ENCODE measurements around the gene RINL. TPM values are rescaled to one million over a fixed set of nuclear protein-coding genes. Genes with fewer than 3 reads are reported as not detected.

RINL gene
- total RNA-seq, 2 experiments from 2014 or later = 92.6 to 100.0 TPM

DNA sequence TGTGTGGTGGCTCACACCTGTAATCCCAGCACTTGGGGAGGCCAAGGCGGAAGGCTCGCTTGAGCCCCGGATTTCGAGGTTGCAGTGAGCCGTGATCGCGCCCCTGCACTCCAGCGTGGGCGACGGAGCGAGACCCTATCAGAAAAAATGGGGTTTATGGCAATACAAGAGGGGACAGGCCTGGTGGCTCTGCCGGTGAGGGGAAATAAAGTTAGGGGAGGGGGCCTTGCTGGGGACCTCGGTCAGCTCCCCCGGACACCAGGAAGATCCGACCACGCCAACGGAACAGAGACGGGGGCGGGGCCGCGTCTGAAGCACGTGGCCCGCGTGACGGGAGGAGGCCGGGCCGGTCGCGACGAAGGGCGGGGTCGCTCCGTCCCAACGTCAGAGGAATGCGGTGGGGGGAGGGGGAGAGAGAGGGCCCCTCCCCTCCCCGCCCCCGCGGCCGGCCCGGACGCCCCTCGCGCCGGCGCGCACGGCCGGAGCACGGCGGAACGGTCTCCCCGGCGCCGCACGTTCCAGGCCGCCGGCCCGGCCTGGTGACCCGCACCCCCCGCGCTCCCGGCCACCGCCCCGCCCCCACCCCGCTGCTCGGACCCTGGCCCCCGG, 26.3 kb downstream of the RINL start:
- peak; percentile 94 for DNase-seq
- Mint-ChIP-seq H3K4me3 (peak overlapping the region; percentile 97), H3K36me3 (peaks cover 28% of the 10 kb centered on the region), H3K27me3 (no peaks in the 10 kb centered on the region), H3K4me1 (ENCODE audit: low read depth) (peaks cover 33% of the 10 kb centered on the region), H3K27ac (peak overlapping the region; percentile 97), H3K9me3 (no peaks in the 10 kb centered on the region)
- ChIA-PET POLR2A (interaction anchor here (0.7 to 3.2 kb wide), 11 partner anchors 9 to 449 kb away, joined by 3 to 24 read pairs (median 5); partner anchors contain the start of genes ECH1 and FAM98C), CTCF (interaction anchor here (2.8 to 3.2 kb wide), 2 partner anchors 18 to 79 kb away, joined by 12 to 15 read pairs; partner anchors contain the start of genes MRPS12 and SARS2)
- intact Hi-C loops (cut with micrococcal nuclease) = loop anchor here (1.0 to 5.0 kb wide), 7 partner anchors 18 to 551 kb away; partner anchors contain the start of genes ACTN4, FAM98C, RASGRP4 and SAMD4B

DNA sequence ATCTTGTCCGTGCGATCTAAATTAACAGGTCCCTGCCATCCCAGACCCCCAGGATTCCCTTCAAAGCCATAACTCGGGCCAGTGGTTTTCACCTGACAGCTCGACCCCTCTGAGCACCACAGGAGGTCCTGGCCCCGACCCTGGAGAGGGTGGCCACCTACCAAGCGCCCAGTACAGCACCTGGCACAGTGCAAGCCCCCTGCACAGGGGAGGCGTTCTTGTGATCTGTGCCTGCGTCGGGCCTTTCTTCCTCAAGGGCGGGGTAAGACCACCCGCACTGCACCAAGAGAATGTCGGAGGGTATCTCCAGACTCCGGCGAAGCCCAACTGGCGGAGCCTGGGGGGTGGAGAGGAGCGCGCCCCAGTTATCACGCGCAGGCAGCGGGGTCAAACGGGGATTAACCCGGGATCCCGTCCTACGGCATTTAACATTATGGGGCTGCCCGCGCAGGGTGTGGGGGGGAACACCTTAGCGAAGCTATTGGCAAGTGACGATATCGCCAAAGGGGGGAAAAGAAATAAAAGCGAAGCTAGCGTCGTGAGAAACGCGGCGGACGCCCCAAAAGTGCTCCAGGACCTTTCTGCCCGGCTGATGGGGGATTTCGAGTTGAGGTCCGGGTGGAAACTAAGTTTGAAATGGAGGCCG, 27.0 kb downstream of the RINL start:
- H3K4me1 Mint-ChIP-seq (ENCODE audit: low read depth) = peaks cover 32% of the 10 kb centered on the region
- DNase-seq = peak; percentile 53
- H3K9me3 Mint-ChIP-seq = no peaks in the 10 kb centered on the region
- H3K4me3 Mint-ChIP-seq = peak overlapping the region; percentile 97
- peak overlapping the region; percentile 97 for H3K27ac Mint-ChIP-seq
- no peaks in the 10 kb centered on the region for H3K27me3 Mint-ChIP-seq
- intact Hi-C loops (cut with micrococcal nuclease) = loop anchor here (1.0 to 5.0 kb wide), 11 partner anchors 13 to 551 kb away; partner anchors contain the start of genes ACTN4, ECH1, FAM98C and MRPS12
- ChIA-PET POLR2A (interaction anchor here (0.7 to 3.2 kb wide), 9 partner anchors 9 to 448 kb away, joined by 3 to 24 read pairs (median 5); partner anchors contain the start of genes ECH1 and FAM98C), CTCF (interaction anchor here (0.6 to 3.2 kb wide), 3 partner anchors 19 to 79 kb away, joined by 3 to 15 read pairs (median 12); partner anchors contain the start of genes MRPS12 and SARS2)
- peaks cover 30% of the 10 kb centered on the region for H3K36me3 Mint-ChIP-seq

DNA sequence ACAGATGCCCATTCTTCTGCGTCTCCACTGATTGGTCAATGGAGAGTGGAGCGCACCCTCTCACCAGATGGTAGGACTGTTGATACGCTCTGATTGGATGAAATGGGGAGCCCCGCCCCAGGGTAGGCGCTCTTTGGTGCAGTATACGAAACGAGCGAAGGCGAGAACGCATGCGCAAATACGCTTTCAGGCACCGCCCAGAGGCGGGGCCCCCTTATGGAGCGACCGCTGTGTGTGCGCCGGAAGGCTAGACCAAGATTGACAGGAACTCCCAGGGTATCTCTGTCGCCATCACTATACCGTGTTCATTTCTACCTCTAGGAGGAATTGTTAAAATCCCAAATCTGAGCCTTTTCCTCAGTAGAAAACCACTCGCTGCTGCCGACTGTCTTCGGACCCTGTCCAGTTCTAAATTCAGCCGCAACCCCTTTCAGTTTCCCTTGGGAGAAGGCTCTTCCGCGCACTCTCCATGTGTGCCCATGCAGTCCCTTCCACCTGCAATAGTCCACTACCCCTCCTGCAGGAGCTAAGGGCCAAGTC, 27.6 kb downstream of the RINL start:
- POLR2A ChIA-PET = interaction anchor here (0.7 to 3.2 kb wide), 6 partner anchors 8 to 448 kb away, joined by 3 to 24 read pairs (median 5); partner anchors contain the start of gene FAM98C
- peaks cover 38% of the 10 kb centered on the region for H3K4me1 Mint-ChIP-seq (ENCODE audit: low read depth)

DNA sequence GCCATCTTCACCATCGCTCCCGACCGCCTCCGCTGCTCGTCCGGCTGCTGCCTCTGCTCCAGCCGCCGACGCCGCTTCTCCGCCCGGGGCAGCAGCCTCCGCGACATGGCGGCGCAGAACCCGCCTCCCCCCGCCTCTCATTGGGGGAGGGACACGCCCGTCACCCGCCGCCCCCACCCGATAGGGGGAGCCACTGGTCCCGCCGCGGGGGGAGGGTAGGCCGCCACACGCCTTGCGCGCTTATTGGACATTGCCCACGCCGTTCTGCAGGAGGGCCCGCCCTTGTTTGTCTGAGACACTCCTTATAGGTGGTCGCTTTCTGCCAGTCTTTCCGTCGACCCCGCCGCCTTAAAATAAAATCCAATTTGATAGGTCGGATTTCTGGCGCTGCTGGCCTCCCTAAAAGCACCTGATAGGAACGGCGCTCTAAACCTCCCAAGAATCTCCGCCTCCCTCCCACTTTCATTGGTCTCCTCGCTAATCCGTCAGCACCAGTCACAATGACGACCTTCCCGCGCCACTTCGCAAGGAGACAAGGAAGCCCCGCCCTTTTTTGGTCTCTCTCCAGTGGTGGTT, 28.1 kb downstream of the RINL start, which contains the start of gene HNRNPL:
HNRNPL (minus strand) TSS at position 127 of the 576 bp plus-strand sequence; CDS start at position 107, 20 bp downstream.
- Mint-ChIP-seq H3K9me3 (no peaks in the 10 kb centered on the region), H3K4me1 (ENCODE audit: low read depth) (peaks cover 41% of the 10 kb centered on the region), H3K27ac (peak within 1 kb of the TSS; percentile 97), H3K27me3 (no peaks in the 10 kb centered on the region), H3K4me3 (peak within 1 kb of the TSS; percentile 97), H3K36me3 (peaks cover 41% of the 10 kb centered on the region)
- intact Hi-C loops (cut with micrococcal nuclease) = loop anchor here (1.0 to 5.0 kb wide), 11 partner anchors 12 to 552 kb away; partner anchors contain the start of genes ACTN4, ECH1, FAM98C and MRPS12
- ChIA-PET POLR2A (interaction anchor here (0.9 to 2.8 kb wide), 12 partner anchors 9 to 475 kb away, joined by 3 to 19 read pairs (median 6); partner anchors contain the start of genes ECH1, MRPS12, NFKBIB and PSMD8), CTCF (interaction anchor here (0.5 to 2.6 kb wide), 5 partner anchors 16 to 215 kb away, joined by 3 to 16 read pairs (median 12); partner anchors contain the start of genes MRPS12 and SARS2)
- peak; percentile 99 for DNase-seq

More for the DNA sequence above, 27.6 kb downstream of the RINL start:
- Mint-ChIP-seq H3K9me3 (no peaks in the 10 kb centered on the region), H3K27me3 (no peaks in the 10 kb centered on the region), H3K4me3 (peak overlapping the region; percentile 97), H3K36me3 (peaks cover 36% of the 10 kb centered on the region), H3K27ac (peak overlapping the region; percentile 97)
- CTCF ChIA-PET = interaction anchor here (0.6 to 3.2 kb wide), 3 partner anchors 19 to 80 kb away, joined by 3 to 15 read pairs (median 12); partner anchors contain the start of genes MRPS12 and SARS2
- intact Hi-C loops (cut with micrococcal nuclease) = loop anchor here (1.0 to 5.0 kb wide), 11 partner anchors 12 to 552 kb away; partner anchors contain the start of genes ACTN4, ECH1, FAM98C and MRPS12
- DNase-seq = no peak

DNA sequence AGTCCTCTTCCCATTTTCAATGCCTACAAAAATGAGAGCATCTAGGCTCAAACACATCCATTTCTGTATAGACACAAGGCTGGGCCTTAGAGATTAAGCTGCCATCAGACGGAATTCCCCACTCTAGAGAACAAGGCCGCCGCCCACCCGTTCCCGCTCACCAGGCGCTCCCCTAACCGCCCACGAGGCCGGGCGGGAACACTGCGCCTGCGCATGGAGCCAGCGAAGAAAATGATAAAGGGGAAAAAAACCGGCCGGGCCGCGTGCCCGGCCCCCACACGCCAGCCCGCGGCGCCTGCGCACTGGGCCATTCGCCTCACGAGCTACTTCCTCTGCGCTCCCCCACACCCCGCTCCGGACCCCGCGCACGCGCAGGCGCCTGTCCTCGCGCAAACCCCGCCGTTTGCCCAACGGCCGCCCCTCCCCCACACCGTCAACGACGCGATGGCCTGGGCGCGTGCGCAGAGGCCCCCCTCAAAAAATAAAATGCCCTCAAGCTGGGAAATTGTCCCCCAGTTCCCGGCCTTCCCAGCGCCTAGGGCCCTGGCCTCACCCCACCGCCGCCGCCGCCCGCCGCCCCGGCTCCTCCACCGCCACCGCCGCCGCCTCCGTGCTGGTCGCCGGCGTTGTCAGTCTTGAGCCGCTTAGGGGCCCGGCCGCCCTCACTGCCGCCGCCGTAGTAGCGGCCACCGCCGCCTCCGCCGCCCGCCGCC, 28.8 kb downstream of the RINL start:
- ChIA-PET CTCF (interaction anchor here (0.5 to 2.6 kb wide), 6 partner anchors 16 to 215 kb away, joined by 3 to 16 read pairs (median 8); partner anchors contain the start of genes MRPS12 and SARS2), POLR2A (interaction anchor here (0.6 to 2.8 kb wide), 17 partner anchors 9 to 542 kb away, joined by 3 to 19 read pairs (median 4); partner anchors contain the start of genes ECH1, MED29, MRPS12 and NFKBIB)
- H3K27ac Mint-ChIP-seq = peak overlapping the region; percentile 97
- H3K4me3 Mint-ChIP-seq = peak overlapping the region; percentile 97
- intact Hi-C loops (cut with micrococcal nuclease) = no loop called here
- H3K4me1 Mint-ChIP-seq (ENCODE audit: low read depth) = peaks cover 46% of the 10 kb centered on the region
- no peaks in the 10 kb centered on the region for H3K9me3 Mint-ChIP-seq
- H3K27me3 Mint-ChIP-seq = no peaks in the 10 kb centered on the region
- peak; percentile 99 for DNase-seq
- peaks cover 47% of the 10 kb centered on the region for H3K36me3 Mint-ChIP-seq

DNA sequence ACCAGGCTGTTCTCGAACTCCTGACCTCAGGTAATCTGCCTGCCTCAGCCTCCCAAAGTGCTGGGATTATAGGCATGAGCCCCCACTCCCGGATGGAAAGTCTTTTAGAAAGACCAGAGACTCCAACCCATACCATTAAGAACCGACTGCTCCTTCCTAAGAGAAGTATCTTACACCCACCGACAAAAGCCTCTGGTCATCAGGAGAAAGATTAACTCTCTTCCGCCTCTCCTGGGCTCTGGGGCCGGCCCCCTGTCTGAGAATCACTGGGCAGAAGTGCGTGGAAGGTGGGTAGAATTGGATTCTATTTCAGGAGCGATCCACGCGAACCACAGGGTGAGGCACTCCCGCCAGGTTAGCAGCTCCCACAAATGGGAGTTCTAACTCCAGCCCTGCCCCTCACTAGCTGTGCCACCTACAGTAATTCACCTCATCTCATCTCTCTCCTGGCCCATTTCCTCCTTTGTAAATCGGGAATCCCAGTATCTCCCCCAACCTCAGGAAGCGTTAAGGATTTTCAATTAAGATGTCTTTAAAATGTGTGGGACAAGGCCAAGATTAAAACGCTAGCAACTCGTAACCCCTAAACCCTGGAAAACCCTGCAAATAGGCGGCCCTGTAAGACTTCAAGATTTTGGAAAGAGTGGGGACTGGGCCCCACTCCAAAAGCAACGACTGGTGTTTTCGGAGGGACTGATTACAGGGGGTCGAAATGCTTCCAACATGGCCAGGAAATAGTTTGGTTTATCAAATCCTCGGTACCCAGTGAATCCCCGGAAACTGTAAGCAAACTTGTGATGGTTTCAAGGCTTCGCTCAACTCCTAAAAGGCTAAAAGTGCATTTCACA, 29.6 kb downstream of the RINL start:
- ChIA-PET POLR2A (interaction anchor here (0.6 to 2.8 kb wide), 18 partner anchors 8 to 543 kb away, joined by 3 to 19 read pairs (median 4); partner anchors contain the start of genes ECH1, MED29, MRPS12 and NFKBIB), CTCF (interaction anchor here (0.7 to 2.6 kb wide), 7 partner anchors 19 to 214 kb away, joined by 3 to 16 read pairs (median 6); partner anchors contain the start of genes MRPS12 and SARS2)
- intact Hi-C loops (cut with micrococcal nuclease) = no loop called here
- DNase-seq = no peak
- Mint-ChIP-seq H3K4me3 (peak overlapping the region; percentile 97), H3K36me3 (peaks cover 54% of the 10 kb centered on the region), H3K4me1 (ENCODE audit: low read depth) (peaks cover 52% of the 10 kb centered on the region), H3K27ac (peak overlapping the region; percentile 97), H3K27me3 (no peaks in the 10 kb centered on the region), H3K9me3 (no peaks in the 10 kb centered on the region)

DNA sequence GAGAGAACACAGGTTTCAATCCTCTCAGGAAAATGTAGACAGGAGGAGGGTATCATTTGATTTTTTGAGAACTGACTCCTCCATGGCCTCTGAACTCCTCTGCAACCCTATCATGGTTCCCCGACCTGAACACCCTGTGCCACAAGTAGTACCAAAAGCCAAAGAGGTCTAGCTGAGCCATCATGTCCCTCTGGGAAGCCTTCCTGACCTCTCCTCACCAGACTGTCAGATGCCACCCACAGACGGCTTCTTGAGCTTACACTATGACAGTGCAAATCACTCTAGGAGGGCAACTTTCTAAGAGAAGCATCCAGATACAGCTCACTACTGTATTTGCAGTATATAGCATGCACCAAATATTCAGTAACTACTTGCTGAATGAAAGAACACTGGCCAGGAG, 32.0 kb downstream of the RINL start:
- H3K27ac Mint-ChIP-seq = peak overlapping the region; percentile 73
- H3K4me3 Mint-ChIP-seq = peak overlapping the region; percentile 14
- POLR2A ChIA-PET = interaction anchor here (0.8 to 1.1 kb wide), 2 partner anchors 11 to 54 kb away, joined by 3 to 5 read pairs; partner anchors contain the start of gene NFKBIB
- H3K27me3 Mint-ChIP-seq = no peaks in the 10 kb centered on the region
- CTCF ChIA-PET = interaction anchor here (0.8 to 2.0 kb wide), 2 partner anchors 8 to 84 kb away, joined by 3 to 6 read pairs; partner anchors contain the start of genes MRPS12 and SARS2
- DNase-seq = no peak
- H3K4me1 Mint-ChIP-seq (ENCODE audit: low read depth) = peaks cover 66% of the 10 kb centered on the region
- H3K9me3 Mint-ChIP-seq = no peaks in the 10 kb centered on the region
- intact Hi-C loops (cut with micrococcal nuclease) = no loop called here
- H3K36me3 Mint-ChIP-seq = peaks cover 77% of the 10 kb centered on the region

DNA sequence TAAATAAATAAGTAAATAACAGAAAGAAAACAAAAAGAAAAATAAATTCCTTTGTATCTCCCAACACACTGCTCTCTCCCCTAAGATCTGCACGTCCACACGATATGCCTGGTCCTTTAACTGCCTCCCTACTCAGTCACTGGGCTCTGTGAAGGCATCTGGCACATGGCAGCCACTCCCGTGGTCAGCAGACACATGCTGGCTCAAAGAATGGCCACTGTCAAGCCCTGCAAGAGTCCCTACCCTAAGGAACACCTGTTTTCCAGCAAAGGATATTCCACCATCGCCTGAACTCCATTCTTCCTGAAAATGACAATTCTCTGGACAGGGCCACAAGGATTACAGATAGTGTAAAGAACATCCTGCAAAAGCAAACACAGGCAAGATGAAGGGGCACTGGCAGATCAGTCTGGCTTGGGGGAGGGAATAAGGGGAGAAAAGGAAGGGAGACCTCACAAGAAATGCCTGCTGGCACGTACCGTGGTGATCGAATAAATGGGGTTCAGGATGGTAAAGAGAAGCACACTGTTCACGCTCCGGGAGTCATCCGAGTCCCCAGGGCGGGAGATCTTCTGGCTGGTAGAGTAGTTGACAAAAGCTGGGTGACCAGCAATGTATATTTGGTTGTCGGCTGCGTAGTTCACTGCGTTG, 32.6 kb downstream of the RINL start:
- Mint-ChIP-seq H3K27me3 (no peaks in the 10 kb centered on the region), H3K9me3 (no peaks in the 10 kb centered on the region), H3K4me1 (ENCODE audit: low read depth) (peaks cover 72% of the 10 kb centered on the region), H3K36me3 (peaks cover 83% of the 10 kb centered on the region), H3K4me3 (peak overlapping the region; percentile 2), H3K27ac (peak overlapping the region; percentile 73)
- ChIA-PET POLR2A (interaction anchor here (0.8 to 1.1 kb wide), 2 partner anchors 11 to 55 kb away, joined by 3 to 5 read pairs; partner anchors contain the start of gene NFKBIB), CTCF (interaction anchor here (0.8 kb wide), 1 partner anchor 8 kb away, joined by 3 read pairs; no protein-coding TSS in a partner anchor)
- intact Hi-C loops (cut with micrococcal nuclease) = no loop called here
- no peak for DNase-seq

DNA sequence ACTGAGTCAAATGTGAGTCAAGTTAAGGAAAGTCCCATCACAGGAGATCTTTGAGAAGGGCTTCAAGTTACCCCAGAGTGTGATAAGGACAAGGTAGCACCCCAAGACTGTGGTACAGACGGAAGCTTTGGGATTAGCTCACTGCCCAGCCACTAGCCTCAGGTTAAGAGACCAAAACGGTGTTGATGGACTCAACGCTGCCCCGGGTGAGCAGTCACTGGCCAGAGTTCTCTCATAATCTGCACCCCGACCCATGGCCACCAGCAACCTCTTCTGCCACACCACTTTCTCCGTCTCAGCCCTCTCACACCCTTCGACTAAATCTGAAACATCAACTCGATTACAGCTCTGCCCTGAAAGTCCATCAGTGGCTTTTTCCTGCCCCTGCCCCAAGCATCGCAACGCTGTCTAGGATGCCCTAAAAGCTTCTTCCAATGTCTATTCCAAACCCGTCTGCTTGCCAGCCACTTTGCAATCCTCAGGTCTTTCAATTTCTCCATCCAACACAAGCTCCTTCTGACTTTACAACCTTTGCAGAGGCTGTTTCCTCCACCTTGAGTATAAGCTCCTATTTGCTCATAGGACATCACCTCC, 33.9 kb downstream of the RINL start:
- CTCF ChIA-PET = interaction anchor here (0.8 kb wide), 1 partner anchor 87 kb away, joined by 3 read pairs; the partner anchor contains the start of genes MRPS12 and SARS2
- H3K4me1 Mint-ChIP-seq (ENCODE audit: low read depth) = peaks cover 84% of the 10 kb centered on the region
- no peaks in the 10 kb centered on the region for H3K27me3 Mint-ChIP-seq
- H3K36me3 Mint-ChIP-seq = peaks cover 90% of the 10 kb centered on the region
- H3K9me3 Mint-ChIP-seq = no peaks in the 10 kb centered on the region
- H3K4me3 Mint-ChIP-seq = peak overlapping the region; percentile 9
- peak overlapping the region; percentile 89 for H3K27ac Mint-ChIP-seq
- DNase-seq = no peak
- POLR2A ChIA-PET = interaction anchor here (0.8 kb wide), 1 partner anchor 34 kb away, joined by 4 read pairs; the partner anchor contains the start of gene RINL
- intact Hi-C loops (cut with micrococcal nuclease) = loop anchor here (5.0 kb wide), 1 partner anchor 207 kb away; no protein-coding TSS in a partner anchor
